Endothelial cell of umbilical vein (primary cell): ENCODE data around the gene SORCS2. TPM values are rescaled to one million over a fixed set of nuclear protein-coding genes. Genes with fewer than 3 reads are reported as not detected.

Experiments used
- BruUV-seq: library from RNA; stranded (reverse); fragments of 400-500 nt; replicated peaks from 2 replicates; lab custom pipeline; 2021; lab: Mats Ljungman, UMichigan
- CTCF ChIA-PET: fragments of 300-600, 350-600 bp; sonication (Branson Sonifier 250); formaldehyde crosslinking; loops from one replicate; lab custom pipeline; 2021; ENCODE audit warnings: antibody characterized with exemption, inconsistent platforms; lab: Charles Lee
- POLR2A ChIA-PET: fragments of 300-600, 350-600 bp; sonication (Branson Sonifier 250); formaldehyde crosslinking; loops from one replicate; lab custom pipeline; 2021; ENCODE audit warnings: antibody characterized with exemption, inconsistent platforms; lab: Charles Lee
- DNase-seq: peaks from one replicate; pipeline ENCODE4 v3.0.0-alpha.2; 2011; ENCODE audit warnings: low read depth, low spot score
- FAIRE-seq: peaks from 2 replicates; lab custom pipeline; 2011; peaks lifted over from hg19 to GRCh38; lab: Jason Lieb, UNC
- H2AFZ ChIP-seq: 2 replicates; pipeline ENCODE4 v1.6.0; 2012; ENCODE audit warnings: low read depth, low read length, control low read depth, inconsistent platforms
- H3K27ac ChIP-seq: 2 replicates; pipeline ENCODE4 v1.5.1; 2011; ENCODE audit warnings: low read depth, mild to moderate bottlenecking, control low read depth, low read length, moderate library complexity; ENCODE audit not compliant: insufficient read depth
- H3K27me3 ChIP-seq, 2 experiments: 2 replicates each; pipeline versions ENCODE4 v1.6.0 to v1.6.1; 2011; ENCODE audit warnings: low read length in 2 of 2, mixed read lengths in 1 of 2; ENCODE audit not compliant: control insufficient read depth in 2 of 2, insufficient read depth in 2 of 2
- H3K36me3 ChIP-seq, 2 experiments: 2 replicates in 1 of 2; 3 replicates in 1 of 2; pipeline ENCODE4 v1.5.1; 2011; ENCODE audit warnings: low read length in 2 of 2, mild to moderate bottlenecking in 1 of 2, moderate library complexity in 1 of 2; ENCODE audit not compliant: control insufficient read depth in 2 of 2, insufficient read depth in 2 of 2; ENCODE audit errors: extremely low read depth in 1 of 2
- H3K4me1 ChIP-seq: 3 replicates; pipeline ENCODE4 v1.5.1; 2011; ENCODE audit warnings: mild to moderate bottlenecking, low read length; ENCODE audit not compliant: control insufficient read depth, insufficient read depth; ENCODE audit errors: extremely low read depth
- H3K4me2 ChIP-seq: 2 replicates; pipeline ENCODE4 v1.6.1; 2011; ENCODE audit warnings: low read length, control low read depth, mixed read lengths; ENCODE audit not compliant: insufficient read depth
- H3K4me3 ChIP-seq, 3 experiments: fragments of 200-600 bp in 1 of 3; sonication (generic), shearing (Covaris generic) in 1 of 3; replicated peaks in 1 of 3; 2 replicates each; pipeline ENCODE4 v1.5.1; 2011 to 2016; ENCODE audit warnings: control low read depth in 3 of 3, low read length in 3 of 3, mild to moderate bottlenecking in 2 of 3, inconsistent platforms in 1 of 3, low read depth in 1 of 3, moderate library complexity in 1 of 3; ENCODE audit not compliant: insufficient read depth in 1 of 3
- H3K79me2 ChIP-seq: 2 replicates; pipeline ENCODE4 v1.6.0; 2012; ENCODE audit warnings: low read length, inconsistent platforms; ENCODE audit not compliant: control insufficient read depth, insufficient read depth
- H3K9ac ChIP-seq: replicated peaks from 2 replicates; pipeline ENCODE3; 2011; ENCODE audit warnings: low read length, control low read depth; ENCODE audit not compliant: insufficient read depth; ENCODE audit errors: extremely low read depth
- H3K9me1 ChIP-seq: replicated peaks from 3 replicates; pipeline ENCODE4 v1.6.0; 2011; ENCODE audit warnings: mild to moderate bottlenecking, low read length; ENCODE audit not compliant: control insufficient read depth, insufficient read depth; ENCODE audit errors: extremely low read depth
- H3K9me3 ChIP-seq: replicated peaks from 2 replicates; pipeline ENCODE4 v1.5.1; 2012; ENCODE audit warnings: low read length, inconsistent platforms; ENCODE audit not compliant: control insufficient read depth, insufficient read depth
- H4K20me1 ChIP-seq: replicated peaks from 2 replicates; pipeline ENCODE3; 2011; ENCODE audit warnings: mild to moderate bottlenecking, low read length; ENCODE audit not compliant: control insufficient read depth, insufficient read depth; ENCODE audit errors: extremely low read depth
- EZH2 ChIP-seq: IDR thresholded peaks from 2 replicates; pipeline ENCODE4 v1.6.1; 2012; ENCODE audit warnings: borderline replicate concordance, low read depth, mild to moderate bottlenecking, moderate library complexity, low read length, inconsistent platforms; ENCODE audit not compliant: severe bottlenecking
- FOS ChIP-seq: IDR thresholded peaks from 2 replicates; pipeline ENCODE4 v1.6.1; 2011; ENCODE audit warnings: mild to moderate bottlenecking, low read length, moderate library complexity, borderline replicate concordance; ENCODE audit not compliant: insufficient read depth
- GATA2 ChIP-seq: IDR thresholded peaks from 2 replicates; pipeline ENCODE4 v1.7.0; 2011; ENCODE audit warnings: low read depth, mild to moderate bottlenecking, moderate library complexity, mixed read lengths, low read length; ENCODE audit not compliant: insufficient read length, insufficient read depth
- JUN ChIP-seq: IDR thresholded peaks from 2 replicates; pipeline ENCODE4 v1.6.1; 2011; ENCODE audit warnings: borderline replicate concordance, low read depth; ENCODE audit not compliant: insufficient read length, insufficient read depth
- MAX ChIP-seq: IDR thresholded peaks from 2 replicates; pipeline ENCODE4 v1.6.1; 2011; ENCODE audit not compliant: insufficient read depth, insufficient read length
- MYC ChIP-seq: IDR thresholded peaks from one replicate; pipeline ENCODE4 v1.6.1; 2011; ENCODE audit warnings: mild to moderate bottlenecking, low read depth, low read length
- POLR2A ChIP-seq: IDR thresholded peaks from 2 replicates; pipeline ENCODE4 v1.6.1; 2012; ENCODE audit warnings: low read depth, mild to moderate bottlenecking, control low read depth, low read length
- POLR2AphosphoS5 ChIP-seq: IDR thresholded peaks from 2 replicates; pipeline ENCODE4 v1.6.1; 2012; ENCODE audit warnings: low read depth, mild to moderate bottlenecking, control low read depth, low read length, moderate library complexity; ENCODE audit not compliant: insufficient read depth
- dilution Hi-C: fragments of 300-500 bp; cut with MboI; formaldehyde crosslinking; loops from one replicate; pipeline ENCODE4 v1.15.0; 2019; ENCODE audit warnings: low sequenced_read_pairs; ENCODE audit not compliant: extremely low pct_ligation_motif_present
- intact Hi-C: fragments of 100-400 bp; cut with micrococcal nuclease; formaldehyde crosslinking; loops from one replicate; pipeline ENCODE4 v1.10.0; 2022
- polyA plus RNA-seq, 4 experiments: library from polyadenylated mRNA; depleted of rRNA in 3 of 4; stranded (reverse) in 3 of 4; unstranded in 1 of 4; fragments of >200 nt; gene quantifications; 2 replicates each; pipeline versions ENCODE4 v1.2.1 to v1.2.3, GENCODE V29; 2011 to 2012; ENCODE audit warnings: missing spikeins in 1 of 4
- total RNA-seq: library from RNA; stranded (reverse); gene quantifications from 2 replicates; pipeline ENCODE4 v1.2.3, GENCODE V29; 2021
- TF ChIP-seq, protein P1 (sequence below), 2 donors: IDR thresholded peaks; 1 replicate in 1 of 2; 2 replicates in 1 of 2; pipeline ENCODE4 v1.5.1; 2011; ENCODE audit warnings: low read length in 2 of 2, mild to moderate bottlenecking in 2 of 2, moderate library complexity in 2 of 2, control low read depth in 1 of 2, inconsistent platforms in 1 of 2, low read depth in 1 of 2; ENCODE audit not compliant: insufficient read depth in 1 of 2; ENCODE audit errors: extremely low read depth in 1 of 2

The SORCS2 gene
- total and polyA plus RNA-seq, 2 donors (not counting 3 experiments of a cell fraction or from before 2014, with no cell fraction given): not detected

GRCh38 chr4:7645956-7646355 lies 453.6 kb downstream of the SORCS2 start:
- Histone ChIP-seq H3K9me1 (no peaks in the 10 kb centered on the region), H3K9me3 (no peaks in the 10 kb centered on the region), H3K27me3 (peaks cover 0 to 6% of the 10 kb centered on the region in 2 experiments), H3K4me3 (no peak overlapping the region), H3K79me2 (no peaks in the 10 kb centered on the region), H3K9ac (no peak overlapping the region), H3K36me3 (no peaks in the 10 kb centered on the region), H3K4me2 (no peak overlapping the region), H4K20me1 (no peaks in the 10 kb centered on the region), H3K27ac (no peak overlapping the region), H2AFZ (no peak overlapping the region), H3K4me1 (peaks cover 27% of the 10 kb centered on the region)
- intact Hi-C loops (no loop called here), dilution Hi-C loops (no loop called here)
- no peak for DNase-seq
- CTCF ChIA-PET: no interaction called here
- BruUV-seq: no TSS peak
- FAIRE-seq: no peak
- POLR2A ChIA-PET: no interaction called here
- TF ChIP-seq, protein P1, sequence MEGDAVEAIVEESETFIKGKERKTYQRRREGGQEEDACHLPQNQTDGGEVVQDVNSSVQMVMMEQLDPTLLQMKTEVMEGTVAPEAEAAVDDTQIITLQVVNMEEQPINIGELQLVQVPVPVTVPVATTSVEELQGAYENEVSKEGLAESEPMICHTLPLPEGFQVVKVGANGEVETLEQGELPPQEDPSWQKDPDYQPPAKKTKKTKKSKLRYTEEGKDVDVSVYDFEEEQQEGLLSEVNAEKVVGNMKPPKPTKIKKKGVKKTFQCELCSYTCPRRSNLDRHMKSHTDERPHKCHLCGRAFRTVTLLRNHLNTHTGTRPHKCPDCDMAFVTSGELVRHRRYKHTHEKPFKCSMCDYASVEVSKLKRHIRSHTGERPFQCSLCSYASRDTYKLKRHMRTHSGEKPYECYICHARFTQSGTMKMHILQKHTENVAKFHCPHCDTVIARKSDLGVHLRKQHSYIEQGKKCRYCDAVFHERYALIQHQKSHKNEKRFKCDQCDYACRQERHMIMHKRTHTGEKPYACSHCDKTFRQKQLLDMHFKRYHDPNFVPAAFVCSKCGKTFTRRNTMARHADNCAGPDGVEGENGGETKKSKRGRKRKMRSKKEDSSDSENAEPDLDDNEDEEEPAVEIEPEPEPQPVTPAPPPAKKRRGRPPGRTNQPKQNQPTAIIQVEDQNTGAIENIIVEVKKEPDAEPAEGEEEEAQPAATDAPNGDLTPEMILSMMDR (IDR thresholded peaks at IDR 0.05; ENCODE audit: extremely low read depth in 1 of 2, insufficient read depth in 1 of 2, low read depth in 1 of 2, low read length in 2 of 2): no peak
- TF ChIP-seq EZH2 (no peak), FOS (no peak), POLR2AphosphoS5 (no peak), MYC (no peak), JUN (no peak), GATA2 (no peak), MAX (no peak), POLR2A (no peak)
